Tibial nerve (tissue), 4 donors: ENCODE results near the gene ZP1. TPM values are rescaled to one million over a fixed set of nuclear protein-coding genes. Genes with fewer than 3 reads are reported as not detected.

Source experiments
- DNase-seq, 2 donors: peaks; one replicate each; pipeline ENCODE4 v3.0.0-alpha.2; 2019; ENCODE audit warnings: low spot score in 2 of 2
- H3K27ac ChIP-seq, 4 donors: fragments of 200-600 bp; sonication (generic) in 3 of 4; one replicate each; pipeline ENCODE4 v1.5.1; 2017 to 2019; ENCODE audit warnings: mild to moderate bottlenecking in 1 of 4
- H3K27me3 ChIP-seq, 2 donors: fragments of 200-600 bp; sonication (generic) in 1 of 2; one replicate each; pipeline versions ENCODE4 v1.5.1 to v1.6.0; 2017 to 2019
- H3K36me3 ChIP-seq, 3 donors: fragments of 200-600 bp; sonication (generic); one replicate each; pipeline ENCODE4 v1.5.1; 2018 to 2019
- H3K4me1 ChIP-seq, 4 donors: fragments of 200-600 bp; sonication (generic) in 3 of 4; one replicate each; pipeline ENCODE4 v1.5.1; 2017 to 2019
- H3K4me3 ChIP-seq, 4 donors: fragments of 200-600 bp; sonication (generic) in 3 of 4; one replicate each; pipeline ENCODE4 v1.5.1; 2017 to 2019; ENCODE audit warnings: mild to moderate bottlenecking in 1 of 4, moderate library complexity in 1 of 4
- H3K9me3 ChIP-seq, 4 donors: fragments of 200-600 bp; sonication (generic) in 3 of 4; one replicate each; pipeline ENCODE4 v1.5.1; 2017 to 2019
- CTCF ChIP-seq, 5 experiments: fragments of 200-600 bp in 3 of 5; fragments of 450-650 bp in 2 of 5; sonication (generic) in 3 of 5; IDR thresholded peaks; one replicate each; pipeline ENCODE4 v1.5.1; 2016 to 2019; ENCODE audit warnings: antibody characterized with exemption in 5 of 5, mild to moderate bottlenecking in 3 of 5, moderate library complexity in 2 of 5
- EP300 ChIP-seq, 2 donors: sonication (generic); formaldehyde crosslinking; IDR thresholded peaks; one replicate each; pipeline ENCODE4 v1.6.1; 2017; ENCODE audit warnings: antibody characterized with exemption in 2 of 2, mild to moderate bottlenecking in 1 of 2
- POLR2A ChIP-seq, 2 donors: fragments of 450-650 bp; IDR thresholded peaks; one replicate each; pipeline ENCODE4 v1.6.1; 2017; ENCODE audit warnings: antibody characterized with exemption in 2 of 2, mild to moderate bottlenecking in 2 of 2, moderate library complexity in 2 of 2
- WGBS, 2 donors: methylation state at CpG; one replicate each; pipeline ENCODE4 v1.1.5; 2018; 5-methylcytosine and 5-hydroxymethylcytosine counted together
- total RNA-seq, 4 donors: library from RNA; depleted of rRNA; stranded (reverse); fragments of >200 nt; gene quantifications; one replicate each; pipeline ENCODE4 v1.1.0, GENCODE V29; 2016

Gene ZP1
- total RNA-seq, 4 donors from 2014 or later: not detected

- H3K4me1 ChIP-seq: peaks cover 0 to 19% (median 0%) of the 10 kb centered on the region in 4 donors
- TF ChIP-seq POLR2A (IDR thresholded peaks at IDR 0.05) (no peak), CTCF (IDR thresholded peaks at IDR 0.05) (no peak), EP300 (IDR thresholded peaks at IDR 0.05) (no peak)
- H3K9me3 ChIP-seq: no peaks in the 10 kb centered on the region
- H3K27me3 ChIP-seq: no peaks in the 10 kb centered on the region
- no peak overlapping the region for H3K27ac ChIP-seq
- no peaks in the 10 kb centered on the region for H3K36me3 ChIP-seq
- H3K4me3 ChIP-seq: no peak overlapping the region
- no peak for DNase-seq
- 76 to 82% methylated on average over 10 of the region's 10 CpGs for WGBS, 2 donors
Measured at GRCh38 chr11:60867871-60868681, 734 bp downstream of the ZP1 start.

- Histone ChIP-seq H3K9me3 (no peaks in the 10 kb centered on the region), H3K27ac (no peak overlapping the region), H3K36me3 (no peaks in the 10 kb centered on the region), H3K4me3 (no peak overlapping the region), H3K4me1 (peaks cover 0 to 24% (median 0%) of the 10 kb centered on the region in 4 donors), H3K27me3 (no peaks in the 10 kb centered on the region)
- 75 to 81% methylated on average over 9 to 10 of the region's 10 CpGs for WGBS, 2 donors
- no peak for DNase-seq
- TF ChIP-seq CTCF (IDR thresholded peaks at IDR 0.05) (no peak), EP300 (IDR thresholded peaks at IDR 0.05) (no peak)
Measured at GRCh38 chr11:60868682-60869450, 1.5 kb downstream of the ZP1 start.

- Histone ChIP-seq H3K27ac (no peak overlapping the region), H3K4me3 (no peak overlapping the region), H3K27me3 (no peaks in the 10 kb centered on the region), H3K9me3 (no peaks in the 10 kb centered on the region), H3K4me1 (peaks cover 0 to 27% (median 0%) of the 10 kb centered on the region in 4 donors), H3K36me3 (peaks cover 0 to 2% (median 0%) of the 10 kb centered on the region in 3 donors)
- no peak for DNase-seq
- WGBS, 2 donors: 90 to 95% methylated on average over 7 of the region's 7 CpGs
- TF ChIP-seq EP300 (IDR thresholded peaks at IDR 0.05) (no peak), CTCF (IDR thresholded peaks at IDR 0.05) (no peak)
Measured at GRCh38 chr11:60869451-60869825, 2.1 kb downstream of the ZP1 start.

GRCh38 chr11:60870276-60870675 lies 2.9 kb downstream of the ZP1 start:
- TF ChIP-seq CTCF (IDR thresholded peaks at IDR 0.05): no peak
- TF ChIP-seq EP300 (IDR thresholded peaks at IDR 0.05): no peak
- TF ChIP-seq POLR2A (IDR thresholded peaks at IDR 0.05): no peak
- no peak overlapping the region for H3K27ac ChIP-seq
- no peak for DNase-seq
- H3K4me3 ChIP-seq: no peak overlapping the region
- peaks cover 0 to 10% (median 0%) of the 10 kb centered on the region in 3 donors for H3K36me3 ChIP-seq
- no peaks in the 10 kb centered on the region for H3K9me3 ChIP-seq
- WGBS, 2 donors: 69 to 72% methylated on average over 3 of the region's 3 CpGs
- H3K4me1 ChIP-seq: peaks cover 0 to 31% (median 0%) of the 10 kb centered on the region in 4 donors
- H3K27me3 ChIP-seq: no peaks in the 10 kb centered on the region
